Activated CD8-positive, alpha-beta T cell treated with anti-CD3 and anti-CD28 coated beads for 36 hours (primary cell): ENCODE data around the gene ROMO1. TPM values are rescaled to one million over a fixed set of nuclear protein-coding genes. Genes with fewer than 3 reads are reported as not detected.
"Not testable (repeated sequence)": the region's sequence is repeated elsewhere in the genome, so short reads cannot be mapped to it uniquely, and the experiment has no call there.

Source experiments
- ATAC-seq: fragments of 200-7000 bp; cut with Tn5 transposase; one replicate; pipeline ENCODE4 v1.10.0; 2021; ENCODE audit warnings: mild to moderate bottlenecking, moderate library complexity
- CTCF ChIA-PET: fragments of 350-600 bp; sonication (Branson Sonifier 250); formaldehyde crosslinking; loops from one replicate; lab custom pipeline; 2021; ENCODE audit warnings: antibody characterized with exemption; lab: Charles Lee
- POLR2A ChIA-PET: fragments of 350-600 bp; sonication (Branson Sonifier 250); formaldehyde crosslinking; loops from one replicate; lab custom pipeline; 2021; ENCODE audit warnings: antibody characterized with exemption; lab: Charles Lee
- DNase-seq: peaks from one replicate; pipeline ENCODE4 v3.0.0-alpha.2; 2020
- H3K27ac Mint-ChIP-seq: one replicate; pipeline ENCODE4 v1.8.0; 2021; ENCODE audit warnings: mild to moderate bottlenecking, mixed read lengths
- H3K27me3 Mint-ChIP-seq: one replicate; pipeline ENCODE4 v1.8.0; 2021; ENCODE audit warnings: mixed read lengths
- H3K36me3 Mint-ChIP-seq: one replicate; pipeline ENCODE4 v1.8.0; 2021; ENCODE audit warnings: low read depth, mixed read lengths
- H3K4me1 Mint-ChIP-seq: one replicate; pipeline ENCODE4 v1.8.0; 2021; ENCODE audit warnings: low read depth, mixed read lengths
- H3K4me3 Mint-ChIP-seq: one replicate; pipeline ENCODE4 v1.8.0; 2021; ENCODE audit warnings: mild to moderate bottlenecking, moderate library complexity, mixed read lengths
- H3K9me3 Mint-ChIP-seq: one replicate; pipeline ENCODE4 v1.8.0; 2021; ENCODE audit warnings: mixed read lengths
- intact Hi-C: fragments of 100-400 bp; cut with micrococcal nuclease; formaldehyde crosslinking; loops from one replicate; pipeline ENCODE4 v1.10.0; 2022
- total RNA-seq, 2 experiments: library from RNA; stranded (reverse); gene quantifications; one replicate each; pipeline ENCODE4 v1.2.3, GENCODE V29; 2021
- TF ChIP-seq, protein P1 (sequence below): fragments of 200-600 bp; IDR thresholded peaks from one replicate; pipeline ENCODE4 v1.8.0; 2022; ENCODE audit warnings: antibody characterized with exemption, mild to moderate bottlenecking

The ROMO1 gene
- total RNA-seq, 2 experiments from 2014 or later: 146 to 148 TPM

DNA sequence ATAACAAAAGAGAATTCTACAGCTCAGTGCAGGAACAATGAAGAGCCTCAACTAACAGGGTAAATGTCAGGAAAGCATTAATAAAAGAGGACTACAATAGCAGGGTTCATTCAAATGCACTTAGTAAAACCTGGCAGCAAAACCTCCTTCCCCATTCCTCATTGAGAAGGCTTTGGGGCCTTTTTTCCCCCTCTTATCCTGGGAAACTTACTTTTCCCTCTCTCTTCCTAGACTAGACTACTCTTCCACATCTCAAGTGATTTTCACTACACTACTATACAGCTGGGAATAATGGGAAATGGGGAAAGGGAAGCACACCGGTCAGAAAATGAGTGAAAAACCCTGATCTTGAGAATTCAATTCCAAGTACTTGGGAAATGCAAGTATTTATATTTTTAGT lies 10.1 kb downstream of the ROMO1 start:
- intact Hi-C loops: no loop called here
- no peak for ATAC-seq
- Mint-ChIP-seq H3K4me3 (no peak overlapping the region), H3K27me3 (no peaks in the 10 kb centered on the region), H3K4me1 (peaks cover 50% of the 10 kb centered on the region), H3K9me3 (no peaks in the 10 kb centered on the region), H3K36me3 (peaks cover 79% of the 10 kb centered on the region), H3K27ac (peak overlapping the region; percentile 66)
- ChIA-PET CTCF (interaction anchor here (1.5 kb wide), 1 partner anchor 10 kb away, joined by 5 read pairs; the partner anchor contains the start of genes NFS1 and ROMO1), POLR2A (interaction anchor here (1.0 to 36.9 kb wide), 3 partner anchors 6 to 251 kb away, joined by 3 to 1214 read pairs (median 1214); partner anchors contain the start of genes NFS1, RBM39 and ROMO1)
- TF ChIP-seq, protein P1, sequence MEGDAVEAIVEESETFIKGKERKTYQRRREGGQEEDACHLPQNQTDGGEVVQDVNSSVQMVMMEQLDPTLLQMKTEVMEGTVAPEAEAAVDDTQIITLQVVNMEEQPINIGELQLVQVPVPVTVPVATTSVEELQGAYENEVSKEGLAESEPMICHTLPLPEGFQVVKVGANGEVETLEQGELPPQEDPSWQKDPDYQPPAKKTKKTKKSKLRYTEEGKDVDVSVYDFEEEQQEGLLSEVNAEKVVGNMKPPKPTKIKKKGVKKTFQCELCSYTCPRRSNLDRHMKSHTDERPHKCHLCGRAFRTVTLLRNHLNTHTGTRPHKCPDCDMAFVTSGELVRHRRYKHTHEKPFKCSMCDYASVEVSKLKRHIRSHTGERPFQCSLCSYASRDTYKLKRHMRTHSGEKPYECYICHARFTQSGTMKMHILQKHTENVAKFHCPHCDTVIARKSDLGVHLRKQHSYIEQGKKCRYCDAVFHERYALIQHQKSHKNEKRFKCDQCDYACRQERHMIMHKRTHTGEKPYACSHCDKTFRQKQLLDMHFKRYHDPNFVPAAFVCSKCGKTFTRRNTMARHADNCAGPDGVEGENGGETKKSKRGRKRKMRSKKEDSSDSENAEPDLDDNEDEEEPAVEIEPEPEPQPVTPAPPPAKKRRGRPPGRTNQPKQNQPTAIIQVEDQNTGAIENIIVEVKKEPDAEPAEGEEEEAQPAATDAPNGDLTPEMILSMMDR: no peak
- DNase-seq: no peak

GRCh38 chr20:35710039-35710438 lies 10.8 kb downstream of the ROMO1 start:
- Mint-ChIP-seq H3K9me3 (no peaks in the 10 kb centered on the region), H3K36me3 (peaks cover 74% of the 10 kb centered on the region), H3K4me3 (no peak overlapping the region), H3K27ac (peak overlapping the region; percentile 90), H3K27me3 (no peaks in the 10 kb centered on the region), H3K4me1 (peaks cover 53% of the 10 kb centered on the region)
- ChIA-PET POLR2A (interaction anchor here (1.0 to 36.9 kb wide), 5 partner anchors 6 to 106 kb away, joined by 3 to 1214 read pairs (median 10); partner anchors contain the start of genes CPNE1, NFS1, RBM12 and RBM39), CTCF (interaction anchor here (1.5 kb wide), 1 partner anchor 11 kb away, joined by 5 read pairs; the partner anchor contains the start of genes NFS1 and ROMO1)
- TF ChIP-seq, protein P1: no peak
- ATAC-seq (no peak), DNase-seq (no peak)
- intact Hi-C loops: no loop called here

GRCh38 chr20:35710884-35711587 lies 11.8 kb downstream of the ROMO1 start:
- H3K4me1 Mint-ChIP-seq: peaks cover 61% of the 10 kb centered on the region
- peaks cover 73% of the 10 kb centered on the region for H3K36me3 Mint-ChIP-seq
- ChIA-PET CTCF (interaction anchor here (1.2 to 1.8 kb wide), 4 partner anchors 9 to 110 kb away, joined by 3 to 6 read pairs (median 5); partner anchors contain the start of gene RBM39), POLR2A (interaction anchor here (1.2 to 36.9 kb wide), 5 partner anchors 5 to 132 kb away, joined by 3 to 1214 read pairs (median 10); partner anchors contain the start of genes CPNE1, NFS1, RBM12 and RBM39)
- TF ChIP-seq, protein P1: no peak
- H3K27ac Mint-ChIP-seq: peak overlapping the region; percentile 90
- no peaks in the 10 kb centered on the region for H3K9me3 Mint-ChIP-seq
- intact Hi-C loops: no loop called here
- no peak for ATAC-seq
- no peak for DNase-seq
- peak overlapping the region; percentile 44 for H3K4me3 Mint-ChIP-seq
- no peaks in the 10 kb centered on the region for H3K27me3 Mint-ChIP-seq

- Mint-ChIP-seq H3K4me1 (peaks cover 63% of the 10 kb centered on the region), H3K36me3 (peaks cover 73% of the 10 kb centered on the region), H3K27me3 (no peaks in the 10 kb centered on the region), H3K4me3 (peak overlapping the region; percentile 44), H3K9me3 (no peaks in the 10 kb centered on the region), H3K27ac (peak overlapping the region; percentile 90)
- ChIA-PET POLR2A (interaction anchor here (1.2 to 36.9 kb wide), 4 partner anchors 4 to 131 kb away, joined by 3 to 1214 read pairs (median 612); partner anchors contain the start of genes CPNE1, NFS1, RBM12 and RBM39), CTCF (interaction anchor here (1.2 to 1.8 kb wide), 4 partner anchors 8 to 110 kb away, joined by 3 to 6 read pairs (median 5); partner anchors contain the start of gene RBM39)
- TF ChIP-seq, protein P1: no peak
- peak; percentile 76 for ATAC-seq
- intact Hi-C loops: no loop called here
- DNase-seq: no peak
Measured at GRCh38 chr20:35711588-35712209, 12.5 kb downstream of the ROMO1 start.

DNA sequence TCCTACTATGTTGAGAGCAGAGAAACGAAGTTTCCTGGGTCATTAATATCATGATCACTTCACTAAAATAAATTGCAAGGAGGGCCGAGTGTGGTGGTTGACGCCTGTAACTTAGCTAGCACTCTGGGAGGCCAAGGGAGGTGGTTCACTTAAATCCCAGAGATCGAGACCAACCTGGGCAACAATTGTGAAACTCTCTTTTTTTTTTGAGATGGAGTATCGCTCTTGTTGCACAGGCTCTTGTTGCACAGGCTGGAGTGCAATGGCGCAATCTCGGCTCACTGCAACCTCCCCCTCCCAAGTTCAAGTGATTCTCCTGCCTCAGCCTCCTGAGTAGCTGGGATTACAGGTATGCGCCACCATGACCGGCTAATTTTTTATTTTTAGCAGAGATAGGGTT lies 13.9 kb downstream of the ROMO1 start:
- CTCF ChIA-PET: interaction anchor here (1.0 to 1.3 kb wide), 2 partner anchors 11 to 18 kb away, joined by 3 read pairs; no protein-coding TSS in a partner anchor
- POLR2A ChIA-PET: interaction anchor here (0.7 to 36.9 kb wide), 3 partner anchors 3 to 44 kb away, joined by 4 to 1214 read pairs (median 1214); partner anchors contain the start of genes NFS1, RBM39 and ROMO1
- H3K9me3 Mint-ChIP-seq, intact Hi-C loops, H3K27me3 Mint-ChIP-seq, ATAC-seq, DNase-seq: not testable (repeated sequence)
- peaks cover 73% of the 10 kb centered on the region for H3K36me3 Mint-ChIP-seq
- H3K4me1 Mint-ChIP-seq: peaks cover 66% of the 10 kb centered on the region
- H3K27ac Mint-ChIP-seq: peak overlapping the region; percentile 64
- peak overlapping the region; percentile 17 for H3K4me3 Mint-ChIP-seq
